NCI-H2196 treated with DMSO at 0.1 percent for 48 hours (cell line): Measurements from ENCODE around the gene DHCR7.
A peak's percentile ranks its signal among the peaks of the same experiment; 100 is the strongest.

Experiments used
- DNase-seq: peaks from one replicate; lab custom pipeline; 2025; ENCODE audit not compliant: unreplicated experiment; lab: John Stamatoyannopoulos, UW

The DHCR7 gene

GRCh38 chr11:71448257-71449171 lies at the start of gene DHCR7:
DHCR7 (minus strand) TSS chr11:71448393; CDS start chr11:71444952, 3,441 bp downstream.
- DNase-seq, result peak; percentile 88

- no peak for DNase-seq
These were observed 48.2 kb upstream of the DHCR7 start for GRCh38 chr11:71496421-71496820.

GRCh38 chr11:71495286-71496230 lies 47.4 kb upstream of the DHCR7 start:
- DNase-seq, result no peak

- no peak for DNase-seq
These were observed 43.7 kb upstream of the DHCR7 start for GRCh38 chr11:71491940-71492339.

GRCh38 chr11:71491531-71491930 lies 43.3 kb upstream of the DHCR7 start:
- DNase-seq, result no peak

- DNase-seq, result no peak
These were observed 42.7 kb upstream of the DHCR7 start for GRCh38 chr11:71490731-71491390.

GRCh38 chr11:71490044-71490730 lies 42.0 kb upstream of the DHCR7 start:
- DNase-seq, result no peak

GRCh38 chr11:71489311-71490043 lies 41.3 kb upstream of the DHCR7 start:
- no peak for DNase-seq

- DNase-seq, result no peak
These were observed 40.6 kb upstream of the DHCR7 start for GRCh38 chr11:71488681-71489270.

- no peak for DNase-seq
These were observed 38.1 kb upstream of the DHCR7 start for GRCh38 chr11:71486320-71486719.

GRCh38 chr11:71485466-71485865 lies 37.3 kb upstream of the DHCR7 start:
- DNase-seq, result no peak

GRCh38 chr11:71485063-71485399 lies 36.8 kb upstream of the DHCR7 start:
- no peak for DNase-seq

- no peak for DNase-seq
These were observed 36.3 kb upstream of the DHCR7 start for GRCh38 chr11:71484248-71485062.

GRCh38 chr11:71483692-71484091 lies 35.5 kb upstream of the DHCR7 start:
- DNase-seq, result no peak

- DNase-seq, result no peak
These were observed 34.7 kb upstream of the DHCR7 start for GRCh38 chr11:71482746-71483364.

- no peak for DNase-seq
These were observed 34.0 kb upstream of the DHCR7 start for GRCh38 chr11:71482216-71482615.

GRCh38 chr11:71481101-71481960 lies 33.1 kb upstream of the DHCR7 start:
- DNase-seq, result no peak

- DNase-seq, result no peak
These were observed 30.3 kb upstream of the DHCR7 start for GRCh38 chr11:71478528-71478840.
